Raji (cell line): ENCODE results near the gene IRS1.

Source experiments
- POLR2A ChIP-seq: IDR thresholded peaks from 2 replicates; pipeline ENCODE4 v1.6.1; 2011; ENCODE audit warnings: low read depth, low read length, control low read depth; ENCODE audit not compliant: insufficient read depth

Gene IRS1

GRCh38 chr2:226799211-226799975 is at the start of gene IRS1:
Gene IRS1 (minus strand): TSS chr2:226799820. CDS start chr2:226798738, 1,082 bp downstream.
- TF ChIP-seq POLR2A = peak; percentile 69

DNA sequence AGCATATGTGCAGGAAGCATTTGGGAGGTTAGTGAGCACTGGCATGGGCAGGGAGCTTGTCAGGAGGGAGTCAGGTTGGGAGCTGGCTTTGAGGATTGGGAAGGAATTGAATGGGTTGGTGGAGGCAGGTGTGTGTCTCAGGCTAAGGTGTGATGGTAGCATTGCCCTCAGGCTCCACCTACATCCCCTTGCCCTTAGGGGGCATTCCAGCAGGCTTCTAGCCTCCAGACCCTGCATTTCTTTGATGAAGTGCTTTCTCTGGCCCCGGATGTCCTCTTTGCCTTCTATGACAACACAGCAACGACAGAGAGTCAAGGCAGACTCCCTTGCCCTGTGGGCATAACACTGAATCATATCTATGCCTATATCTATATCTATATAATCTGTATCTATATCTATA is 49.7 kb upstream of the IRS1 start:
- no peak for TF ChIP-seq POLR2A

DNA sequence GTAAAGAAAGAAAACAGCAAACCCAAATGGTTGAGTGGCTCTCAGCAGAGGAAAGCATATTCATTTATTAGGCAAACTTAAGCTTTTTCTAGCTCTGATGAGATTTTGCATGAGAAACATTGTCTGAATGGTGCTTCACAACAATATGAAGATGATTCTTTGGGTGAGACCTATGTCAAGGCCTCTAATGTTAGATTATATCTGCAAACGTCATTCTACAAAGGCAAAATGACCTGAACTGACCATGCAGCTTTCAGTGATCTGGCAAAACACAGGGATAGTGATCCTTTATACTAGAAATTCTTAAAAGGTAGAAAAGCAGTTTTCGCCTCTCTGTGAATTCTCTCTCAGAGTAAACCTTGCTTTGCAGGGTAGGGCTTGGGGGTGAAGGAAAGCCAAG is 47.9 kb upstream of the IRS1 start:
- no peak for TF ChIP-seq POLR2A

GRCh38 chr2:226847090-226847489 is 47.5 kb upstream of the IRS1 start:
- TF ChIP-seq POLR2A = no peak

- no peak for TF ChIP-seq POLR2A
Observed at GRCh38 chr2:226845386-226846116, 45.9 kb upstream of the IRS1 start.

DNA sequence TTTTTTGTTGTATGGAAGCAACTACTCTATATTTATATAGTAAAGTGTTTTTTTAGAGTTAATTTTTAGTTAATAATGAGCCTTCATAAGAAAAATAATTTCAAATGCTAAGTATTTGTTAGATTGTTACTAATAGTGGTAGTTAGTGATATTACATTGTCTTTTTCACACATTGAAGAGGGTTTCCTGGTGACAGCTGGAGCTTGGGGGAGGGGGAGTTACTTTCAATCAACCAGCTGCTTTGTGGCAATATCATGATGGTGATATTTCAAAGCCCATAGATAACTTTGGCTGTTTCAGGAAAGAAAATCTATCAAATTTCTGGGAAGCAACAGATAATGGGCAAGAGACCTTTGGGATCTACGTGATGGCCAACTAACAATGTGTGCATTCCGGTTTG is 40.3 kb upstream of the IRS1 start:
- TF ChIP-seq POLR2A = no peak

DNA sequence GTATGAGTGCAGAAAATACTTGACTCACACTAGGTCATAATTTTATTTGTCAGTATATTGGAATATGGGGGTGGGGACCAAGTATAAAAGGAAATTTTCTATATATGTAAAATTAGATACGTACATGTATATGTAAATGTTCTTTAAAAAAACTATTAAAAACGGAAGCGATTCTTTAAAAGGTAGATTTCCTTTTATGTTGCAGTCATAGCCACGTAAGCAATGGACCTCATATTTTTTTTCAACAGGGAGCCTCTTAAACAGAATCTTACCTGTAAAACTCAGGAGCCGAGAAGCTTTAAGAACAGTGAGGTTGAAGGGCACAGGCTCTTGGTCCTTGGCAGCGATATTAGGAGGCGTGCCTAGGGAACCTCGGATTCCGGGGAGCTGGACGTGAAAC is 39.5 kb upstream of the IRS1 start:
- no peak for TF ChIP-seq POLR2A

- no peak for TF ChIP-seq POLR2A
Observed at GRCh38 chr2:226838722-226839121, 39.1 kb upstream of the IRS1 start.

DNA sequence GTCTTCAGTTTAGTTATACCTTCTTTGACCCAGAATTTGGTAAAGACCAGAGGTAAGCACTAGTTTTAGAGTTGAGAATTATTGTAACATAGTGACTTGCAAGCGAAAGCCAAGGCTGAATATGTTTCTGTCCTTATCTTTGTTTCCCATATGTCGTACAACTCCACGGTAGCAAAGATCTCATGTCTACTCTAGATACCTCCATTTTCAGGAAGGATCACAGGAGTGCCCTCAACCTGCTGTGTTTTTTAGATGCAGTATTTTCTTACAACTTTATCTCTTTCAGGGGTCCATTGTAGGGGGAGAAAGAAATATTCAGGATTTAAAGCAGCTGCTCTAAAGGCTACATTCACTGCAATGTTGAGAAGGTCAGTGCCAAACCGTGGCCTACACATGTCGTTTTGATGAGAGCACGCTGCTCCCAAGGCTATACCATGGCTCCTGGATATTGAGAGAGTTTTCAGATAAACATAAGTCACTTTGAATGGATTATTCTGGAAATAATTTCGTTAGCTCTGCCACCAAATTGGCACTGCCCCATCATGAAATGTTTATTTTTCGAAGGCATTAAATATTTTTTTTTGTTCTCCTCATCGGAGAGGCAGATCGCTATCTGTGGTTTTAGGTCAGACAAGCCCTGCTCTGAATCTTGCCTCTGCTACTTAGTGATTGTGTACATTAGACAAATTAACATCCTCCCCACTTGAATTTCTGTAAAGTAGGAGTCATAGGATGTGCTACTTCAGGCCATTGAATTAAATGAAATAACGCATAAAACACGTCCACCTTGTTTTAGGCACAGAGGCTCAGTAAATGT is 38.4 kb upstream of the IRS1 start:
- no peak for TF ChIP-seq POLR2A

DNA sequence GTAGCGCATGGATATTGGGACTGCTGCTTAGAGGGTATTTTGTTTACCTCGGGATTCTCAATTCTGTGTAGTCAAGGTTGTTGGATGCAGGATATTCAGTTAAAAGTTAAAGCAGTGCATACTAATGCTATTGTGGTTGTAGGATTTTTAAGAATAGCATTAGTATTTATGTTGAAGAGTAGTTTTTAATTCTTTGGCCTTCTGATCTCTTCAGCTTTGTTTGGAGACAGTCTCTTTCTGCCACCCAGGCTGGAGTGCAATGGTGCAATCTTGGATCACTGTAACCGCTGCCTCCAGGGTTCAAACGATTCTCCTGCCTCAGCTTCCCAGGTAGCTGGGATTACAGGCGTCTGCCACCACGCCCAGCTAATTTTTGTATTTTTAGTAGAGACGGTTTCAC is 37.7 kb upstream of the IRS1 start:
- TF ChIP-seq POLR2A = no peak

- no peak for TF ChIP-seq POLR2A
Observed at GRCh38 chr2:226836548-226836885, 36.9 kb upstream of the IRS1 start.

GRCh38 chr2:226835796-226836547 is 36.4 kb upstream of the IRS1 start, which contains the start of gene RHBDD1:
Gene RHBDD1 (plus strand): TSS chr2:226836054. CDS start chr2:226864694, 28,640 bp downstream.
- TF ChIP-seq POLR2A = peak; percentile 86

DNA sequence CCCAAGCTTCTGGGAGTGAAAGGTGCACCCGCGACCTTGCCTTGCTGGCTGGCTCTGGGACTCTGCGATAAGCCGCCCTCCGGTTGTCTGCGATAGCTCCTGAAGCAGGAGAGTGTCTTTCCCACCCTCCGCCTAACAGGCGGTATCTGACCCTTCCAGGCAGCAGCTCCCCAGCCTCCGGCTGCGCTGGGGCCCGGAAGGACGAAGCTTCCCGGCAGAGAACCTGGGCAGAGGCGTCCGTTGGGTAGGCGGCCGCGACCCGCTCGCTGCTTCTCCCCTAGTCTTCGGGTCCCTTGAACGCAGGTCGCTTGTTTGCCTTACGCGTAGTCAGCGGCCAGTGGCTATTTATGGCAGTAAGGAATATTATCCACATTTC is 35.8 kb upstream of the IRS1 start:
- TF ChIP-seq POLR2A = no peak

GRCh38 chr2:226832061-226832460 is 32.4 kb upstream of the IRS1 start:
- no peak for TF ChIP-seq POLR2A

DNA sequence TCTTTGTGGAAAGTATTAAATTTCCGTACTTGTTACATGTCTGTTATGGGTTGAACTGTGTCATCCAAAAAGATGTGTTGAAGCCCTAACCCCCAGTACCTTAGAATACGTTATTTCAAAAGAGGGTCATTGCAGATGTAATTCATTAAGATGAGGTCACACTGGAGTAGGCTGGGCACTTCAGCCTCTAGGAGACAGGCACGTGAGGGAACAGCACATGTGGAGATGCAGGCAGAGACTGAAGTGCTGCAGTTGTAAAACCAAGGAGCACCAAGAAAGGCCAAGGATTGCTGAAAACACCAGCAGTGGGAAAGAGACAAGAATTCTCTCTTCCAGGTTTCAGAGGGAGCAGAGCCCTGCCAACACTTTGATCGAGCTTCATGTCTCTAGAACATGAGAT is 31.6 kb upstream of the IRS1 start:
- TF ChIP-seq POLR2A = no peak
